AG09319 (cell line): Measurements from ENCODE around the gene USP38.
"Not testable (repeated sequence)": the region's sequence is repeated elsewhere in the genome, so short reads cannot be mapped to it uniquely, and the experiment has no call there.

Source experiments
- DNase-seq: peaks from one replicate; pipeline ENCODE4 v3.0.0-alpha.2; 2010; ENCODE audit warnings: low read depth; ENCODE audit errors: extremely low read depth
- CTCF ChIP-seq: IDR thresholded peaks from 2 replicates; pipeline ENCODE4 v1.5.1; 2011; ENCODE audit warnings: low read depth, mild to moderate bottlenecking, inconsistent platforms, low read length, moderate library complexity

The USP38 gene

GRCh38 chr4:143234153-143234552, 49.4 kb downstream of the USP38 start:
- TF ChIP-seq CTCF, result no peak
- DNase-seq, result no peak

- DNase-seq, result not testable (repeated sequence)
Measured at GRCh38 chr4:143237195-143237594, 52.5 kb downstream of the USP38 start.

- no peak for DNase-seq
- TF ChIP-seq CTCF, result no peak
Measured at GRCh38 chr4:143240939-143241679, 56.4 kb downstream of the USP38 start.

- no peak for TF ChIP-seq CTCF
- no peak for DNase-seq
Measured at GRCh38 chr4:143241892-143242291, 57.2 kb downstream of the USP38 start.

- no peak for DNase-seq
- TF ChIP-seq CTCF, result no peak
Measured at GRCh38 chr4:143243041-143243440, 58.3 kb downstream of the USP38 start.

GRCh38 chr4:143246977-143247376, 62.3 kb downstream of the USP38 start:
- no peak for DNase-seq
- no peak for TF ChIP-seq CTCF

GRCh38 chr4:143247866-143248265, 63.1 kb downstream of the USP38 start:
- TF ChIP-seq CTCF, result no peak
- DNase-seq, result no peak

- TF ChIP-seq CTCF, result no peak
- no peak for DNase-seq
Measured at GRCh38 chr4:143248827-143249226, 64.1 kb downstream of the USP38 start.
